ENCODE measurements around the gene SLX4IP. TPM values are rescaled to one million over a fixed set of nuclear protein-coding genes. Genes with fewer than 3 reads are reported as not detected.

Gene SLX4IP
- total and polyA plus RNA-seq, 2 of the 13 experiments (the other 11 are each of a cell fraction or from before 2014, with no cell fraction given) = 3.6 to 7.3 TPM

DNA sequence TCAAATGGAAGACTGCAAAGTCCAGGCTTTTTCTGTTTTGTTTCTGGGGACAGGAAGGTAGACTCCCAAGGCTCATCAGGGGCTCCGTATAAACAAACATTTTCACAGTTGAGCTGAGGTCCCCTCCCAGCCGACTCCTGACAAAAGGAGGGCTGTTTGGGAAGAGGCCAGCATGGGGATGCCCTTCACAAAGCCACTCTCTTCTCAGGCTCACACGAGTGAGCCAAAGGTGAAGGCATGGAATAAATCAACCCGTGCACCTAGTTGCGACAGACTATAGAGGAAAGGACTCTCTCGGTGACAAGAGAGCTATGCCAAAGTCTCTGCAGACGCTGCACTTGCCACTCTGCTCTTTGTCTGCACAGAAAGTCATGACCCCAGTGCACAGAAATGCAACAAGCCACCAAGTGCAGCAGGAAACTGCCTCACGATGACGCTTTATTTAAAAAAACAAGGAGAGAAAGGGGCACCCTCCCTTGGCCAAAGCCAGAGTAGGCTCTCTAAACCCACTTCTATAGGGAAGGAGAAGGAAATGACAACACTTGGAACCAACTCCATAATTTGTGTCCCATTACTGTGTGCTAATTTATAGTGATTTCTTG lies 217.7 kb downstream of the SLX4IP start (continued):
- TF ChIP-seq ZNF414 (CRISPR knock-in tag; IDR thresholded peaks at IDR 0.05) (peak; percentile 63; the same call in 1 of the 2 replicates), MEF2D (CRISPR knock-in tag; IDR thresholded peaks at IDR 0.05) (no peak), STAG1 (CRISPR knock-in tag; IDR thresholded peaks at IDR 0.05) (peak; percentile 18; the same call in 1 of the 2 replicates), ZNF501 (CRISPR knock-in tag; IDR thresholded peaks at IDR 0.05) (0 out of 2 replicates have a peak, but pooled peaks have one; percentile 48), TGIF2 (CRISPR knock-in tag; IDR thresholded peaks at IDR 0.05) (0 out of 2 replicates have a peak, but pooled peaks have one; percentile 41), PHF21A (CRISPR knock-in tag; IDR thresholded peaks at IDR 0.05) (peak; percentile 62), ZNF24 (IDR thresholded peaks at IDR 0.05) (no peak), HMG20B (CRISPR knock-in tag; conservative IDR thresholded peaks at IDR 0.05) (no peak), HDAC2 (CRISPR knock-in tag; IDR thresholded peaks at IDR 0.05) (0 out of 2 replicates have a peak, but pooled peaks have one; percentile 64), GABPA (IDR thresholded peaks at IDR 0.05; ENCODE audit: low read depth, low read length) (no peak), GABPA (CRISPR knock-in tag; IDR thresholded peaks at IDR 0.05; ENCODE audit: low read depth) (no peak), MATR3 (CRISPR knock-in tag; IDR thresholded peaks at IDR 0.05) (no peak), JUND (CRISPR knock-in tag; IDR thresholded peaks at IDR 0.05) (no peak), FOXC1 (CRISPR knock-in tag; IDR thresholded peaks at IDR 0.05; ENCODE audit: borderline replicate concordance) (no peak), NFE2L2 (IDR thresholded peaks at IDR 0.05; ENCODE audit: low read length) (no peak), MED1 (CRISPR knock-in tag; IDR thresholded peaks at IDR 0.05) (0 out of 2 replicates have a peak, but pooled peaks have one; percentile 37), ZNF777 (CRISPR knock-in tag; IDR thresholded peaks at IDR 0.05) (no peak), SOX13 (IDR thresholded peaks at IDR 0.05) (no peak), SOX13 (CRISPR knock-in tag; conservative IDR thresholded peaks at IDR 0.05 in 1 of 2, IDR thresholded peaks at IDR 0.05 in 1 of 2) (peak in 1 of 2 experiments; percentile 81; a peak in 2 of 4 replicates), TCF7 (IDR thresholded peaks at IDR 0.05; ENCODE audit: low read depth) (peak; percentile 32; the same call in 1 of the 2 replicates), ZNF850 (CRISPR knock-in tag; conservative IDR thresholded peaks at IDR 0.05) (no peak), HDAC1 (CRISPR knock-in tag; IDR thresholded peaks at IDR 0.05) (peak; percentile 60; the same call in 1 of the 2 replicates), ZSCAN5A (CRISPR knock-in tag; IDR thresholded peaks at IDR 0.05; ENCODE audit: borderline replicate concordance) (peak; percentile 34; the same call in 1 of the 2 replicates)
- TF ChIP-seq, protein P1, sequence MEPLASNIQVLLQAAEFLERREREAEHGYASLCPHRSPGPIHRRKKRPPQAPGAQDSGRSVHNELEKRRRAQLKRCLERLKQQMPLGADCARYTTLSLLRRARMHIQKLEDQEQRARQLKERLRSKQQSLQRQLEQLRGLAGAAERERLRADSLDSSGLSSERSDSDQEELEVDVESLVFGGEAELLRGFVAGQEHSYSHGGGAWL (CRISPR knock-in tag; IDR thresholded peaks at IDR 0.05) = no peak
- TF ChIP-seq, protein P2, sequence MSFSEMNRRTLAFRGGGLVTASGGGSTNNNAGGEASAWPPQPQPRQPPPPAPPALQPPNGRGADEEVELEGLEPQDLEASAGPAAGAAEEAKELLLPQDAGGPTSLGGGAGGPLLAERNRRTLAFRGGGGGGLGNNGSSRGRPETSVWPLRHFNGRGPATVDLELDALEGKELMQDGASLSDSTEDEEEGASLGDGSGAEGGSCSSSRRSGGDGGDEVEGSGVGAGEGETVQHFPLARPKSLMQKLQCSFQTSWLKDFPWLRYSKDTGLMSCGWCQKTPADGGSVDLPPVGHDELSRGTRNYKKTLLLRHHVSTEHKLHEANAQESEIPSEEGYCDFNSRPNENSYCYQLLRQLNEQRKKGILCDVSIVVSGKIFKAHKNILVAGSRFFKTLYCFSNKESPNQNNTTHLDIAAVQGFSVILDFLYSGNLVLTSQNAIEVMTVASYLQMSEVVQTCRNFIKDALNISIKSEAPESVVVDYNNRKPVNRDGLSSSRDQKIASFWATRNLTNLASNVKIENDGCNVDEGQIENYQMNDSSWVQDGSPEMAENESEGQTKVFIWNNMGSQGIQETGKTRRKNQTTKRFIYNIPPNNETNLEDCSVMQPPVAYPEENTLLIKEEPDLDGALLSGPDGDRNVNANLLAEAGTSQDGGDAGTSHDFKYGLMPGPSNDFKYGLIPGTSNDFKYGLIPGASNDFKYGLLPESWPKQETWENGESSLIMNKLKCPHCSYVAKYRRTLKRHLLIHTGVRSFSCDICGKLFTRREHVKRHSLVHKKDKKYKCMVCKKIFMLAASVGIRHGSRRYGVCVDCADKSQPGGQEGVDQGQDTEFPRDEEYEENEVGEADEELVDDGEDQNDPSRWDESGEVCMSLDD (CRISPR knock-in tag; IDR thresholded peaks at IDR 0.05; ENCODE audit: borderline replicate concordance) = no peak
- TF ChIP-seq, protein P3, sequence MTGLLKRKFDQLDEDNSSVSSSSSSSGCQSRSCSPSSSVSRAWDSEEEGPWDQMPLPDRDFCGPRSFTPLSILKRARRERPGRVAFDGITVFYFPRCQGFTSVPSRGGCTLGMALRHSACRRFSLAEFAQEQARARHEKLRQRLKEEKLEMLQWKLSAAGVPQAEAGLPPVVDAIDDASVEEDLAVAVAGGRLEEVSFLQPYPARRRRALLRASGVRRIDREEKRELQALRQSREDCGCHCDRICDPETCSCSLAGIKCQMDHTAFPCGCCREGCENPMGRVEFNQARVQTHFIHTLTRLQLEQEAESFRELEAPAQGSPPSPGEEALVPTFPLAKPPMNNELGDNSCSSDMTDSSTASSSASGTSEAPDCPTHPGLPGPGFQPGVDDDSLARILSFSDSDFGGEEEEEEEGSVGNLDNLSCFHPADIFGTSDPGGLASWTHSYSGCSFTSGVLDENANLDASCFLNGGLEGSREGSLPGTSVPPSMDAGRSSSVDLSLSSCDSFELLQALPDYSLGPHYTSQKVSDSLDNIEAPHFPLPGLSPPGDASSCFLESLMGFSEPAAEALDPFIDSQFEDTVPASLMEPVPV (CRISPR knock-in tag; IDR thresholded peaks at IDR 0.05) = no peak
